ENCODE data around the gene RABGAP1L. TPM values are rescaled to one million over a fixed set of nuclear protein-coding genes. Genes with fewer than 3 reads are reported as not detected.

The RABGAP1L gene
- total RNA-seq, 4 donors from 2014 or later, result 39.9 to 77.4 (median 48.7) TPM

DNA sequence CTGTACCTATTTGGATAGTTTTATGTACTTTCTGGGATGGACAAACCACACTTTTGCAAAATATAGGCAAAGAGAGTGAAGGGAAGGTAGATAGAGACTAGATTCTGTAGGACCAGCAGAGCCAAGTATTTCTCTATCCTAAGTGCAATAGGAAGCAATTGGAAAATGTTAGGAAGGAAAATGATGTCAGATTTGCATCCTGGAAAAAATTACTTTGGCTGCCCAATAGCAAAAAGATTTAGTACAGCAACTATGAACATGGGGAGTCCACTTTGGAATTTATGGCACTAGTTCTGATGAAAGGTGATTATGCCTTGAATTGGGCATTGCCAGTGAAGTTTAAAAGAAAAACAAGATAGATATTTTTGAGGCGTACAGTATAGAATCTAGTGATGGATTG, 789.7 kb downstream of the RABGAP1L start:
- TF ChIP-seq, protein P1, sequence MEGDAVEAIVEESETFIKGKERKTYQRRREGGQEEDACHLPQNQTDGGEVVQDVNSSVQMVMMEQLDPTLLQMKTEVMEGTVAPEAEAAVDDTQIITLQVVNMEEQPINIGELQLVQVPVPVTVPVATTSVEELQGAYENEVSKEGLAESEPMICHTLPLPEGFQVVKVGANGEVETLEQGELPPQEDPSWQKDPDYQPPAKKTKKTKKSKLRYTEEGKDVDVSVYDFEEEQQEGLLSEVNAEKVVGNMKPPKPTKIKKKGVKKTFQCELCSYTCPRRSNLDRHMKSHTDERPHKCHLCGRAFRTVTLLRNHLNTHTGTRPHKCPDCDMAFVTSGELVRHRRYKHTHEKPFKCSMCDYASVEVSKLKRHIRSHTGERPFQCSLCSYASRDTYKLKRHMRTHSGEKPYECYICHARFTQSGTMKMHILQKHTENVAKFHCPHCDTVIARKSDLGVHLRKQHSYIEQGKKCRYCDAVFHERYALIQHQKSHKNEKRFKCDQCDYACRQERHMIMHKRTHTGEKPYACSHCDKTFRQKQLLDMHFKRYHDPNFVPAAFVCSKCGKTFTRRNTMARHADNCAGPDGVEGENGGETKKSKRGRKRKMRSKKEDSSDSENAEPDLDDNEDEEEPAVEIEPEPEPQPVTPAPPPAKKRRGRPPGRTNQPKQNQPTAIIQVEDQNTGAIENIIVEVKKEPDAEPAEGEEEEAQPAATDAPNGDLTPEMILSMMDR (IDR thresholded peaks at IDR 0.05; ENCODE audit: low read depth), result no peak

DNA sequence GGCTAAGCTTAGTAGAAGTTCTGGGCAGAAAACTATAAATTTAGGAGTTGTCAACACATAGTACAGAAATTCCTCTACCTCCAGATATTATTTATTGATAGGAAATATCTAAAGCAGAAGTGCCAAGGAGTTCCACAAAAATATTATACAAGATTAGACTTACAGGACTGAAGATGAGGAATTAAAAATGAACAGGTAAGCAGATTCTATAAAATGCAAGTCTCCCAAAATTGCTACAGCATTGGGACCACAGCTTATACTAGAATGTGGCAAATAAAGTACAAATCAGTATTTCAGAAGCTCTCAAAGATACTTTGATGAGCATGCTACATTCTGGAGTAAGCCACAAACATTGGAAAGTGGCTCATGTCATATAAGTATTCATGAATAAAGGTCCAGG, 790.3 kb downstream of the RABGAP1L start:
- TF ChIP-seq, protein P1 (IDR thresholded peaks at IDR 0.05; ENCODE audit: low read depth), result no peak

DNA sequence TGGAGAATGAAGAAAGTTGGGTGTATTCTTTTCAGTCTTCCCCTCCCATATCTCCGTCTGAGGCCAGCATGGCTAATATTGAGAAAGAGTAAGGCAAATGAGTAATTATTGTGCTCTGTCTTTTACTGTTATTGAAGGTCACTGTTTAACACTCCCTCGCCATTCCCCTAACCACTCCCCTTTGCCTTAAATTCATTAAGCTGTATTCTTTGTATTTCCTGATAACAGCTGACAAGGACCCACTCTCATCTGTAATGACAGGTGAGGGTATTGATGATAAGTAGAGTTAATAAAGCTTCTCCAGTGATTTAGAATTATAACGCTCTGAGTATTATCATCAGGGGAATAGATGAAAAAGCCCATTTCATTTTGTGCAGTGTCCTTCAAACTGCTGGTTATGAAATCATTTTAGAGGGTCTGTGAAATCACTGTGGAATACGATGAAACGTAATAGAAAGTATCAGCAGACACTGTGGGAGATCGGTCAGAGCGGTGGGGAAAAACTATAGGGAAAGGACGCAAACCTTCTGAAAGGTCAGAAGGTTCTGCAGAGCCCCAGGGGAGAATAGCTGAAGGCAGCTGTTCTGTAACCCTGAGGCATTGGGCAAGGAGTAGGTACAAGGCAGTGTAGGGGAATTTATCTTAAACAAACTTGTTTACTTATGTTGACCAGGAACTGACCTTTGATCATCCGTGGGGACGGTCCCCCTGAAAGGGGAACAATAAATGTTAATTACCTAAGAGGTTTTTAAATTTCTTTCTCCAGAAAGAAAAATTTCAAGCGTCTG, 794.2 kb downstream of the RABGAP1L start:
- TF ChIP-seq, protein P1 (IDR thresholded peaks at IDR 0.05; ENCODE audit: low read depth), result no peak

DNA sequence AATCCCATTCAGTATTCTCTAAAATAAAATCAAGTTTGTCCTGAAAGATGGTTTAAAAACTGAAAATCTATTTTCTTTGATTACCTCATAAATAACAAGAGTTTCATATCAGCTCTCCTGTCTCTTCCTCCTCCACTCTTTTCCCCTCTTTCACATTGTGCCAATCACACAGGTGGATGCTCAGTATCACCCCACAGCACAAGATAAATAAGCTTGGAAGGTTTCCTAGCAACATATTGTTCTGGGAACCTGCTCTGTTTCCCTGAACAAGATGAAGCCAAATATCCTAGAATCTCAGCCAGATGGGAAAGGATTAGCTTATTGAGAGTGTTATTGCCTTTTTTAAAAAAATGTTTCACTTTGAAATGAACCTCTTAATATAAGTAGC, 794.7 kb downstream of the RABGAP1L start:
- TF ChIP-seq, protein P1 (IDR thresholded peaks at IDR 0.05; ENCODE audit: low read depth), result no peak

DNA sequence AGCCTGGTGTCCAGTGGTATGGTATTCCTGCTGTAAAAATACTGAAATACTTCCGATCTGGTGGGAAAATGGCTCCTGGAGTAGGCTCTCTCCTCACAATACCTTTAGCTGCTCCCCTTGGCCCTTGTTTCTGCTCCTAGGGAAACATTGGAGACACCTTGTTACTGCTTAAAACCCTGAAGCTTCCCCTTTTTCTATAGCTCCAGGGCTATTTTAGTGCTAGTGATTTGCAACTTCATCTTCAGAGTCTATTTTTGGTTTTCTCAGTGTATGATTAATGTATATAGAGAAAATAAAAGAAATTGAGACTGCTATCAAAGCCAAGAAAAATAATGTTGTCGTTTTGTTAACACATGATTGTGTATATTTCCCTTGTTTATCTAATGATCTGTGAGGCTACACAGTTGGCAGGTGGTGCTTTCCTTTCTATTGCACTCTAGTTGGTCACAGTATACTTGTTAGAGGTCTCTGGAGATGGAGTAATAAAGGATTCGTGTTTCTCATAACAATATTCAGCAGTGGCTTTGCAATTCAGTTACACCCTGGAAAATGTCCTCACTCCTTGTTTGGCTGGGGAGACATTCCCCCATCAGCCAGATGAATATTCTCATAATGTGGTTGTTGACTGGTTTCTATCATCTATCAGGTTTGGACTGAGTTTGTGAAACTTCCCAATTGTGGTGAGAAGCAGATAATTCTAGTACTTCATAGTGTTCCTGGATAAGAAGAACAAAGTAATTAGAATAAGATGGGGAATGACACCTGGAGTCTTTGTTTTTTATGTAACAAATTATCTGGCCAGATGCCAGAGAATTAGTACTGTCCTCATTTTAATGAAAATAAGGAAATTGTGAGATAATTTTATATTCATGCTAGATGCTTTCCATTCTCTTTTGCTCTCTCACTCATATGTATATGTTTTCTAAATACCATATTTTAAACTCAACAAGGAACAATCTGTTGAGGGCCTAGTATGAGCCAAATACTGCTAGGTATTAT, 795.6 kb downstream of the RABGAP1L start:
- TF ChIP-seq, protein P1 (IDR thresholded peaks at IDR 0.05; ENCODE audit: low read depth), result no peak

DNA sequence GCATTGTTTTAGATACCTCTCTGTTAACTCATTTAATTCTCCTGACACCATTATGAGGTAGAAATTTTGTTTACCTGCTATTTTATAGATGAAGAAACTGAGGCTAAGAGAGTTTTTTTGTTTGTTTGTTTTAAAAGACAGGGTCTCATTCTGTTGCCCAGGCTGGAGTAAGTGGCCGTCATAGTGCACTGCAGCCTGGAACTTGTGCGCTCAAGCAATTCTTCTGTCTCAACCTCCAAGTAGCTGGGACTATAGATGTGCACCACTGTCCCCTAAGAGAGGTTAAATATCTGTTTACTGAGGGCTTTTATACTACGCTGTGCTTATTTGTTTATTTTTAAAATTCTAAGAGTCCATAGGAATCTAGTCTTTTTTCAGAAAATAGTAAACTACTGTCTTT, 796.8 kb downstream of the RABGAP1L start:
- TF ChIP-seq, protein P1 (IDR thresholded peaks at IDR 0.05; ENCODE audit: low read depth), result no peak

DNA sequence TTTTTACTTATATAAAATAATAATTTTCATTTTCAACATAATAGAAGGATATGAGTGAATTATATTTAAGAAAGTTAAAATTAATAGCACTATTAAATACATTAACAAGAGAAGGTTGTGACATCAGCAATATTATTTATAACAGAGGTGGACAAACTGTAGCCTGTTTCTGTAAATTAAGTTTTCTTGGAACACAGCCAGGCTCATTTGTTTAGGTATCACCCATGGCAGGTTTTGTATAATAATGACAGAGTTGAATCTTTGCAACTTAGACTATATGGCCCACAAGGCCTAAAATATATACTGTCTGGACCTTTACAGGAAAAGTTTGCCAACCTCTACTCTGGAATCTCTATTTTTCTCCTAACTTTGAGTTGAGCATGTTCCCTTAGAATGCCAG, 797.7 kb downstream of the RABGAP1L start:
- TF ChIP-seq, protein P1 (IDR thresholded peaks at IDR 0.05; ENCODE audit: low read depth), result no peak

Measured in subcutaneous adipose tissue (tissue), 4 donors.